K562 (cell line): ENCODE results near the gene PRODH.
"Not testable (repeated sequence)": the region's sequence is repeated elsewhere in the genome, so short reads cannot be mapped to it uniquely, and the experiment has no call there.

Experiments
- FOSL1 ChIP-seq: fragments of 200-800 bp; sonication (Bioruptor generic); conservative IDR thresholded peaks from 2 replicates; pipeline ENCODE4 v1.6.1; 2016; ENCODE audit warnings: missing genetic modification characterization, missing compliant biosample characterization
- HNRNPUL1 ChIP-seq: fragments of 200-400 bp; formaldehyde crosslinking; IDR thresholded peaks from 2 replicates; pipeline ENCODE4 v1.6.1; 2017; ENCODE audit warnings: low read length
- POLR2A ChIP-seq: fragments of 450-650 bp; conservative IDR thresholded peaks from 2 replicates; pipeline ENCODE4 v1.6.1; 2016
- SMAD1 ChIP-seq: fragments of 150-350 bp; IDR thresholded peaks from 2 replicates; pipeline ENCODE4 v1.6.1; 2014; ENCODE audit warnings: low read length, low read depth; ENCODE audit not compliant: partially characterized antibody
- TAF1 ChIP-seq: IDR thresholded peaks from 2 replicates; pipeline ENCODE4 v1.6.1; 2011; ENCODE audit warnings: mild to moderate bottlenecking, low read length, moderate library complexity; ENCODE audit not compliant: insufficient read depth, control insufficient read depth, severe bottlenecking; ENCODE audit errors: extremely low read depth
- ZNF232 ChIP-seq: sonication (generic); formaldehyde crosslinking; IDR thresholded peaks from 2 replicates; pipeline ENCODE4 v1.8.0; 2022; ENCODE audit warnings: mild to moderate bottlenecking, missing genetic modification reagents
- TF ChIP-seq, protein P1 (sequence below), 3 experiments: IDR thresholded peaks in 2 of 3; conservative IDR thresholded peaks in 1 of 3; 2 replicates each; pipeline ENCODE4 v1.5.1; 2011 to 2012; ENCODE audit warnings: low read length in 3 of 3, mild to moderate bottlenecking in 3 of 3, control low read depth in 2 of 3, improper control_type of control experiment in 1 of 3, inconsistent platforms in 1 of 3, low read depth in 1 of 3, mixed read lengths in 1 of 3, moderate library complexity in 1 of 3; ENCODE audit not compliant: insufficient read depth in 2 of 3
- TF ChIP-seq, protein P2 (sequence below): sonication (generic); formaldehyde crosslinking; IDR thresholded peaks from 2 replicates; pipeline ENCODE4 v1.9.0; 2022; ENCODE audit warnings: mild to moderate bottlenecking, missing genetic modification reagents
- TF ChIP-seq, protein P3 (sequence below): fragments of 250-450 bp; sonication (Bioruptor Pico); IDR thresholded peaks from 2 replicates; pipeline ENCODE4 v1.4.0; 2020

DNA sequence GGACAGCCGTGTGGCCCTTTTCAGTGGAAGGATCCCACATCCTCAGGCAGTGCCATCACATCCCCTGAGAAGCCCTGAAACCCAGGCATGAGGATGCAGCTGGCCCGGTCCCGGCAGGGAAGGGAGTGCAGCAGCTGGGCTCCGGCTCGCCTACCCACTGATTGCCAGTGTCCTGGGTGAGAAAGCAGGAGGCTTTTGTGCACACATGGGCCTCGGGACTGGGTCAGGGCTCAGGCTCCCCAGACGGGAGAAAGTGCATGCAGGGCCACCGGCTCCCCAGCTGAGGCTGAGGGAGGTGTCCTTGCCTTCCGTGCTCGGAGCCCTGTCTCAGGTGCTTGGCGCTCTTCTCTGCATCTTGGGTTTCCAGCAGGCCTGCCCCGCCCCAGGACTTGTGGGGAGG is 23.6 kb upstream of the PRODH start:
- not testable (repeated sequence) for TF ChIP-seq TAF1; POLR2A; ZNF232 (CRISPR knock-in tag); FOSL1 (tag); HNRNPUL1; SMAD1
- TF ChIP-seq, protein P1, sequence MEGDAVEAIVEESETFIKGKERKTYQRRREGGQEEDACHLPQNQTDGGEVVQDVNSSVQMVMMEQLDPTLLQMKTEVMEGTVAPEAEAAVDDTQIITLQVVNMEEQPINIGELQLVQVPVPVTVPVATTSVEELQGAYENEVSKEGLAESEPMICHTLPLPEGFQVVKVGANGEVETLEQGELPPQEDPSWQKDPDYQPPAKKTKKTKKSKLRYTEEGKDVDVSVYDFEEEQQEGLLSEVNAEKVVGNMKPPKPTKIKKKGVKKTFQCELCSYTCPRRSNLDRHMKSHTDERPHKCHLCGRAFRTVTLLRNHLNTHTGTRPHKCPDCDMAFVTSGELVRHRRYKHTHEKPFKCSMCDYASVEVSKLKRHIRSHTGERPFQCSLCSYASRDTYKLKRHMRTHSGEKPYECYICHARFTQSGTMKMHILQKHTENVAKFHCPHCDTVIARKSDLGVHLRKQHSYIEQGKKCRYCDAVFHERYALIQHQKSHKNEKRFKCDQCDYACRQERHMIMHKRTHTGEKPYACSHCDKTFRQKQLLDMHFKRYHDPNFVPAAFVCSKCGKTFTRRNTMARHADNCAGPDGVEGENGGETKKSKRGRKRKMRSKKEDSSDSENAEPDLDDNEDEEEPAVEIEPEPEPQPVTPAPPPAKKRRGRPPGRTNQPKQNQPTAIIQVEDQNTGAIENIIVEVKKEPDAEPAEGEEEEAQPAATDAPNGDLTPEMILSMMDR (IDR thresholded peaks at IDR 0.05 in 2 of 3, conservative IDR thresholded peaks at IDR 0.05 in 1 of 3; ENCODE audit: insufficient read depth in 2 of 3, low read depth in 1 of 3, low read length in 3 of 3): not testable (repeated sequence)
- TF ChIP-seq, protein P2, sequence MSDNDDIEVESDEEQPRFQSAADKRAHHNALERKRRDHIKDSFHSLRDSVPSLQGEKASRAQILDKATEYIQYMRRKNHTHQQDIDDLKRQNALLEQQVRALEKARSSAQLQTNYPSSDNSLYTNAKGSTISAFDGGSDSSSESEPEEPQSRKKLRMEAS (CRISPR knock-in tag): not testable (repeated sequence)
- TF ChIP-seq, protein P3, sequence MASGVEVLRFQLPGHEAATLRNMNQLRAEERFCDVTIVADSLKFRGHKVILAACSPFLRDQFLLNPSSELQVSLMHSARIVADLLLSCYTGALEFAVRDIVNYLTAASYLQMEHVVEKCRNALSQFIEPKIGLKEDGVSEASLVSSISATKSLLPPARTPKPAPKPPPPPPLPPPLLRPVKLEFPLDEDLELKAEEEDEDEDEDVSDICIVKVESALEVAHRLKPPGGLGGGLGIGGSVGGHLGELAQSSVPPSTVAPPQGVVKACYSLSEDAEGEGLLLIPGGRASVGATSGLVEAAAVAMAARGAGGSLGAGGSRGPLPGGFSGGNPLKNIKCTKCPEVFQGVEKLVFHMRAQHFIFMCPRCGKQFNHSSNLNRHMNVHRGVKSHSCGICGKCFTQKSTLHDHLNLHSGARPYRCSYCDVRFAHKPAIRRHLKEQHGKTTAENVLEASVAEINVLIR: not testable (repeated sequence)
